ENCODE measurements around the gene SERPINA4.

Gene SERPINA4

GRCh38 chr14:94560751-94561655 is at the start of gene SERPINA4:
Gene SERPINA4 (plus strand): TSS chr14:94561442. CDS start chr14:94563483, 2,041 bp downstream.
- no peak for DNase-seq

GRCh38 chr14:94514351-94514750 is 46.9 kb upstream of the SERPINA4 start:
- no peak for DNase-seq

- no peak for DNase-seq
Measured at GRCh38 chr14:94515426-94515825, 45.8 kb upstream of the SERPINA4 start.

GRCh38 chr14:94515856-94516255 is 45.4 kb upstream of the SERPINA4 start:
- DNase-seq, result no peak

- DNase-seq, result no peak
Measured at GRCh38 chr14:94517248-94517640, 44.0 kb upstream of the SERPINA4 start.

- no peak for DNase-seq
Measured at GRCh38 chr14:94517641-94518257, 43.5 kb upstream of the SERPINA4 start.

- DNase-seq, result no peak
Measured at GRCh38 chr14:94521375-94522114, 39.7 kb upstream of the SERPINA4 start.

- no peak for DNase-seq
Measured at GRCh38 chr14:94522115-94522724, 39.0 kb upstream of the SERPINA4 start.

GRCh38 chr14:94523265-94523664 is 38.0 kb upstream of the SERPINA4 start:
- no peak for DNase-seq

- DNase-seq, result no peak
Measured at GRCh38 chr14:94524093-94524492, 37.1 kb upstream of the SERPINA4 start.

- no peak for DNase-seq
Measured at GRCh38 chr14:94531187-94531586, 30.1 kb upstream of the SERPINA4 start.

- no peak for DNase-seq
Measured at GRCh38 chr14:94532447-94532846, 28.8 kb upstream of the SERPINA4 start.

GRCh38 chr14:94535506-94535905 is 25.7 kb upstream of the SERPINA4 start:
- no peak for DNase-seq

GRCh38 chr14:94536836-94537235 is 24.4 kb upstream of the SERPINA4 start:
- DNase-seq, result no peak

GRCh38 chr14:94538070-94538740 is 23.0 kb upstream of the SERPINA4 start:
- DNase-seq, result no peak

- no peak for DNase-seq
Measured at GRCh38 chr14:94539181-94539580, 22.1 kb upstream of the SERPINA4 start.

- no peak for DNase-seq
Measured at GRCh38 chr14:94540031-94540794, 21.0 kb upstream of the SERPINA4 start.

GRCh38 chr14:94541234-94541975 is 19.8 kb upstream of the SERPINA4 start:
- no peak for DNase-seq

- no peak for DNase-seq
Measured at GRCh38 chr14:94542111-94542810, 19.0 kb upstream of the SERPINA4 start.

- no peak for DNase-seq
Measured at GRCh38 chr14:94542811-94543440, 18.3 kb upstream of the SERPINA4 start.

Data from activated CD4-positive, alpha-beta T cell treated with anti-CD3 and anti-CD28 coated beads for 48 hours (primary cell).